IMR-90 (cell line): Measurements from ENCODE around the gene MTCP1. TPM values are rescaled to one million over a fixed set of nuclear protein-coding genes. Genes with fewer than 3 reads are reported as not detected.

ENCODE experiments used
- ATAC-seq: fragments of 200-7000 bp; cut with Tn5 transposase; 2 replicates; pipeline ENCODE4 v1.9.1; 2020; ENCODE audit warnings: low read depth, mild to moderate bottlenecking, moderate library complexity
- BruUV-seq: library from RNA; stranded (reverse); fragments of 400-500 nt; replicated peaks from 2 replicates; lab custom pipeline; 2021; lab: Mats Ljungman, UMichigan
- CTCF ChIA-PET: fragments of 300-600 bp; formaldehyde crosslinking; extraction: SDS; loops from one replicate; lab custom pipeline; 2021; ENCODE audit warnings: antibody characterized with exemption; lab: Yijun Ruan, JAX
- POLR2A ChIA-PET: fragments of 300-600 bp; sonication (Branson Sonifier 250); formaldehyde crosslinking; loops from one replicate; lab custom pipeline; 2022; ENCODE audit warnings: antibody characterized with exemption; ENCODE audit not compliant: unreplicated experiment; lab: Charles Lee
- DNase-seq: peaks from one replicate; pipeline ENCODE4 v3.0.0; 2013
- H2AFZ ChIP-seq: replicated peaks from 2 replicates; pipeline ENCODE3; 2013; ENCODE audit warnings: low read length, mild to moderate bottlenecking; ENCODE audit not compliant: poor library complexity
- H2AK5ac ChIP-seq: 2 replicates; pipeline ENCODE4 v1.6.1; 2013; ENCODE audit warnings: low read depth, low read length, inconsistent platforms
- H2AK9ac ChIP-seq: replicated peaks from 2 replicates; pipeline ENCODE3; 2013; ENCODE audit warnings: mild to moderate bottlenecking, low read depth, low read length, moderate library complexity; ENCODE audit not compliant: poor library complexity
- H2BK120ac ChIP-seq: 2 replicates; pipeline ENCODE4 v1.6.1; 2013; ENCODE audit warnings: low read depth, low read length, inconsistent platforms
- H2BK15ac ChIP-seq: 3 replicates; pipeline ENCODE4 v1.6.1; 2013; ENCODE audit warnings: low read depth, low read length, inconsistent platforms
- H2BK20ac ChIP-seq: 2 replicates; pipeline ENCODE4 v1.6.1; 2013; ENCODE audit warnings: low read depth, mild to moderate bottlenecking, inconsistent platforms, low read length, moderate library complexity
- H2BK5ac ChIP-seq: 2 replicates; pipeline ENCODE4 v1.6.1; 2013; ENCODE audit warnings: mild to moderate bottlenecking, low read depth, low read length, inconsistent platforms; ENCODE audit not compliant: poor library complexity, severe bottlenecking
- H3K14ac ChIP-seq: replicated peaks from 2 replicates; pipeline ENCODE4 v1.6.1; 2013; ENCODE audit warnings: low read depth, low read length, inconsistent platforms
- H3K18ac ChIP-seq: 2 replicates; pipeline ENCODE4 v1.6.1; 2013; ENCODE audit warnings: low read depth, low read length, control low read depth
- H3K23ac ChIP-seq: 2 replicates; pipeline ENCODE4 v1.6.1; 2013; ENCODE audit warnings: low read depth, low read length, inconsistent platforms
- H3K27ac ChIP-seq: 2 replicates; pipeline ENCODE4 v1.5.1; 2013; ENCODE audit warnings: mild to moderate bottlenecking, control low read depth, low read length; ENCODE audit not compliant: insufficient read depth
- H3K27me3 ChIP-seq: 2 replicates; pipeline ENCODE4 v1.6.1; 2013; ENCODE audit warnings: low read length; ENCODE audit not compliant: control insufficient read depth, insufficient read depth
- H3K36me3 ChIP-seq: 2 replicates; pipeline ENCODE4 v1.6.1; 2013; ENCODE audit warnings: low read length, mixed read lengths; ENCODE audit not compliant: control insufficient read depth, insufficient read depth
- H3K4ac ChIP-seq: 2 replicates; pipeline ENCODE4 v1.6.1; 2013; ENCODE audit warnings: low read depth, low read length, inconsistent platforms
- H3K4me1 ChIP-seq: 2 replicates; pipeline ENCODE4 v1.6.1; 2013; ENCODE audit warnings: low read length, mixed read lengths; ENCODE audit not compliant: control insufficient read depth, insufficient read depth
- H3K4me2 ChIP-seq: 2 replicates; pipeline ENCODE4 v1.6.1; 2013; ENCODE audit warnings: low read depth, mild to moderate bottlenecking, control low read depth, low read length, moderate library complexity
- H3K4me3 ChIP-seq: 2 replicates; pipeline ENCODE4 v1.5.1; 2013; ENCODE audit warnings: low read depth, mild to moderate bottlenecking, control low read depth, low read length, moderate library complexity; ENCODE audit not compliant: insufficient read depth
- H3K56ac ChIP-seq: 2 replicates; pipeline ENCODE4 v1.6.1; 2013; ENCODE audit warnings: low read length, inconsistent platforms; ENCODE audit not compliant: insufficient read depth; ENCODE audit errors: extremely low read depth
- H3K79me1 ChIP-seq, 2 experiments: 2 replicates each; pipeline ENCODE4 v1.6.1; 2013; ENCODE audit warnings: low read length in 2 of 2, inconsistent platforms in 1 of 2, low read depth in 1 of 2
- H3K9ac ChIP-seq: 2 replicates; pipeline ENCODE4 v1.6.1; 2013; ENCODE audit warnings: low read depth, low read length, control low read depth
- H3K9me1 ChIP-seq: 2 replicates; pipeline ENCODE4 v1.6.1; 2013; ENCODE audit warnings: low read length, inconsistent platforms; ENCODE audit not compliant: insufficient read depth
- H3K9me3 ChIP-seq: 2 replicates; pipeline ENCODE4 v1.6.1; 2013; ENCODE audit warnings: low read length; ENCODE audit not compliant: control insufficient read depth, insufficient read depth
- H4K20me1 ChIP-seq: 2 replicates; pipeline ENCODE4 v1.6.1; 2013; ENCODE audit warnings: low read length, inconsistent platforms; ENCODE audit not compliant: insufficient read depth
- H4K5ac ChIP-seq: 2 replicates; pipeline ENCODE4 v1.6.1; 2013; ENCODE audit warnings: mild to moderate bottlenecking, low read depth, low read length, control low read depth
- H4K8ac ChIP-seq, 2 experiments: 2 replicates each; pipeline ENCODE4 v1.6.1; 2013; ENCODE audit warnings: low read depth in 2 of 2, low read length in 2 of 2, control low read depth in 1 of 2, inconsistent platforms in 1 of 2
- H4K91ac ChIP-seq: 2 replicates; pipeline ENCODE4 v1.6.1; 2013; ENCODE audit warnings: low read depth, low read length, inconsistent platforms; ENCODE audit not compliant: insufficient read depth
- BHLHE40 ChIP-seq: fragments of 150-350 bp; IDR thresholded peaks from 2 replicates; pipeline ENCODE4 v1.6.1; 2016; ENCODE audit warnings: mild to moderate bottlenecking, low read depth, low read length
- CEBPB ChIP-seq: IDR thresholded peaks from 2 replicates; pipeline ENCODE4 v1.6.1; 2012; ENCODE audit warnings: low read depth, low read length, improper control_type of control experiment
- CHD1 ChIP-seq: IDR thresholded peaks from 2 replicates; pipeline ENCODE4 v1.6.1; 2012; ENCODE audit warnings: low read depth, low read length, improper control_type of control experiment
- FOS ChIP-seq: fragments of 150-350 bp; IDR thresholded peaks from 2 replicates; pipeline ENCODE4 v1.6.1; 2016; ENCODE audit warnings: low read depth, low read length
- MAFK ChIP-seq: IDR thresholded peaks from 2 replicates; pipeline ENCODE4 v1.6.1; 2012; ENCODE audit warnings: low read depth, low read length, improper control_type of control experiment
- MAZ ChIP-seq: IDR thresholded peaks from 2 replicates; pipeline ENCODE4 v1.6.1; 2012; ENCODE audit warnings: low read depth, mild to moderate bottlenecking, low read length, improper control_type of control experiment, moderate library complexity, borderline replicate concordance
- MXI1 ChIP-seq: IDR thresholded peaks from 2 replicates; pipeline ENCODE4 v1.6.1; 2012; ENCODE audit warnings: low read depth, mild to moderate bottlenecking, low read length, moderate library complexity, borderline replicate concordance
- NFE2L2 ChIP-seq: fragments of 150-350 bp; IDR thresholded peaks from 2 replicates; pipeline ENCODE4 v1.6.1; 2016; ENCODE audit warnings: low read depth, mild to moderate bottlenecking, low read length
- POLR2A ChIP-seq: IDR thresholded peaks from 2 replicates; pipeline ENCODE4 v1.6.1; 2012; ENCODE audit warnings: mild to moderate bottlenecking, low read depth, low read length
- RAD21 ChIP-seq: IDR thresholded peaks from 2 replicates; pipeline ENCODE4 v1.6.1; 2012; ENCODE audit warnings: low read length, improper control_type of control experiment
- RCOR1 ChIP-seq: IDR thresholded peaks from 2 replicates; pipeline ENCODE4 v1.6.1; 2012; ENCODE audit warnings: mild to moderate bottlenecking, low read length, improper control_type of control experiment; ENCODE audit not compliant: insufficient replicate concordance
- RFX5 ChIP-seq: IDR thresholded peaks from 2 replicates; pipeline ENCODE4 v1.8.0; 2012; ENCODE audit warnings: low read depth, mild to moderate bottlenecking, low read length, moderate library complexity
- SMC3 ChIP-seq: fragments of 150-350 bp; IDR thresholded peaks from 2 replicates; pipeline ENCODE4 v1.6.1; 2016; ENCODE audit warnings: low read depth, mild to moderate bottlenecking, antibody characterized with exemption, low read length, moderate library complexity
- WGBS, 2 experiments: methylation state at CpG; one replicate each; pipeline versions ENCODE4 v1.1.5 to v1.1.7; 2013; ENCODE audit warnings: missing lambda C conversion rate in 2 of 2; ENCODE audit not compliant: insufficient read length in 1 of 2; ENCODE audit errors: extremely low coverage in 2 of 2; 5-methylcytosine and 5-hydroxymethylcytosine counted together
- dilution Hi-C: fragments of 300-500 bp; cut with HindIII; formaldehyde crosslinking; loops from one replicate; pipeline ENCODE4 v1.14.3; 2018; ENCODE audit warnings: low sequenced_read_pairs; ENCODE audit not compliant: unreplicated experiment
- in situ Hi-C: fragments of 300-500 bp; cut with MboI; formaldehyde crosslinking; loops from 3 replicates; pipeline ENCODE4 v1.14.3; 2019; ENCODE audit warnings: low sequenced_read_pairs, inconsistent platforms, mixed read lengths
- intact Hi-C: fragments of 100-400 bp; cut with micrococcal nuclease; formaldehyde crosslinking; loops from 2 replicates; pipeline ENCODE4 v1.10.0; 2022
- polyA plus RNA-seq, 3 experiments: library from polyadenylated mRNA; depleted of rRNA; stranded (reverse); fragments of >200 nt; gene quantifications; 2 replicates each; pipeline ENCODE4 v1.2.3, GENCODE V29; 2012; ENCODE audit warnings: low replicate concordance in 1 of 3
- total RNA-seq: library from RNA; depleted of rRNA; stranded (reverse); fragments of >200 nt; gene quantifications from 2 replicates; pipeline ENCODE4 v1.2.3, GENCODE V29; 2012
- TF ChIP-seq, protein P1 (sequence below): fragments of 150-350 bp; IDR thresholded peaks from 2 replicates; pipeline ENCODE4 v1.6.1; 2017; ENCODE audit warnings: mild to moderate bottlenecking, antibody characterized with exemption, low read length, low read depth
- TF ChIP-seq, protein P2 (sequence below): fragments of 150-350 bp; IDR thresholded peaks from 2 replicates; pipeline ENCODE4 v1.6.1; 2016; ENCODE audit warnings: low read depth, mild to moderate bottlenecking, low read length, moderate library complexity, borderline replicate concordance
- TF ChIP-seq, protein P3 (sequence below): conservative IDR thresholded peaks from 2 replicates; pipeline ENCODE4 v1.5.1; 2012; ENCODE audit warnings: mild to moderate bottlenecking, low read depth, low read length, improper control_type of control experiment

The MTCP1 gene
- total and polyA plus RNA-seq, 2 of the 4 experiments (the other 2 are of a cell fraction) = 0.54 to 4.2 TPM

DNA sequence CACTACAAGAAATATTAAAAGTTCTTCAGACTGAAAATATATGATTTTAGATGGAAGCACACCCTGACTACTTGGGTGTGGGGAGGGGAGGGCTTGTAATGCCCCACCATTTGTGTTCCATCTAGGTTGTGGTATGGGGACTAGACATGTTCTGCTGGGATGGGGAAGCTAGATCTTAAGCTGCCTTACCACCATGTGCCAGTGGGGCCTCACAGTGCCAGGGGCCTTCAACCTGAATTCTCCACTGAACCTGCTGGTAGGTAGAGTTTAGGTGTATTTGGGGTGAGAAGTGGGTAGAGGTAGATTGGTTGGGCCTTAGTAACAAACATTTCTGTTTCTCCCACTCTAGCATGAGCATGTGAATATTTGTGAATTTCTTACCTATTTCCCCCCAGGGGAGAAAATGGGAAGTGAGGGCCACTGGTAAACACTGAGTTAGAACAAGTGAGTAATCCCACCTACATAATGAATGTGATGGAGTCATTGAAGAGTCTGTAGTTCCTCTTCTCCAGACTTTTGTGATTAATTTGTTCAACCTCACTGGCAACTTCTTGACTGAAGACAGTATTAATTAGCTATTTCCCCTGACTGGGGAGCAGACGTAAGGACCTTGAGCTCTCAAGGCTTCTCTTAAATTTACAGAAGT, 44.4 kb upstream of the MTCP1 start:
- H3K4ac ChIP-seq = no peak overlapping the region
- H3K14ac ChIP-seq = no peak overlapping the region
- H2BK120ac ChIP-seq = no peak overlapping the region
- H3K9me3 ChIP-seq = 0 out of 2 replicates have a peak, but pooled peaks cover 2% of the 10 kb centered on the region
- H2AK9ac ChIP-seq = no peak overlapping the region
- H3K27me3 ChIP-seq = no peaks in the 10 kb centered on the region
- H3K56ac ChIP-seq = no peak overlapping the region
- no TSS peak for BruUV-seq
- in situ Hi-C loops = no loop called here
- no peak overlapping the region for H2AFZ ChIP-seq
- H2BK20ac ChIP-seq = no peak overlapping the region
- H4K8ac ChIP-seq = no peak overlapping the region
- no peak overlapping the region for H4K5ac ChIP-seq
- WGBS, 2 experiments = no CpG with 5 or more reads among the region's 1 CpG
- no peak overlapping the region for H3K4me3 ChIP-seq
- H3K4me1 ChIP-seq = no peaks in the 10 kb centered on the region
- TF ChIP-seq SMC3 = no peak
- TF ChIP-seq, protein P1, sequence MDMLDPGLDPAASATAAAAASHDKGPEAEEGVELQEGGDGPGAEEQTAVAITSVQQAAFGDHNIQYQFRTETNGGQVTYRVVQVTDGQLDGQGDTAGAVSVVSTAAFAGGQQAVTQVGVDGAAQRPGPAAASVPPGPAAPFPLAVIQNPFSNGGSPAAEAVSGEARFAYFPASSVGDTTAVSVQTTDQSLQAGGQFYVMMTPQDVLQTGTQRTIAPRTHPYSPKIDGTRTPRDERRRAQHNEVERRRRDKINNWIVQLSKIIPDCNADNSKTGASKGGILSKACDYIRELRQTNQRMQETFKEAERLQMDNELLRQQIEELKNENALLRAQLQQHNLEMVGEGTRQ = no peak
- TF ChIP-seq RCOR1 = no peak
- no peak for TF ChIP-seq RAD21
- TF ChIP-seq RFX5 = no peak
- TF ChIP-seq CHD1 = no peak
- no peak for TF ChIP-seq BHLHE40
- TF ChIP-seq POLR2A = no peak
- no peak for TF ChIP-seq CEBPB
- no peak for TF ChIP-seq MAFK
- TF ChIP-seq FOS = no peak
- no peak for TF ChIP-seq MXI1
- TF ChIP-seq MAZ = no peak
- TF ChIP-seq, protein P2, sequence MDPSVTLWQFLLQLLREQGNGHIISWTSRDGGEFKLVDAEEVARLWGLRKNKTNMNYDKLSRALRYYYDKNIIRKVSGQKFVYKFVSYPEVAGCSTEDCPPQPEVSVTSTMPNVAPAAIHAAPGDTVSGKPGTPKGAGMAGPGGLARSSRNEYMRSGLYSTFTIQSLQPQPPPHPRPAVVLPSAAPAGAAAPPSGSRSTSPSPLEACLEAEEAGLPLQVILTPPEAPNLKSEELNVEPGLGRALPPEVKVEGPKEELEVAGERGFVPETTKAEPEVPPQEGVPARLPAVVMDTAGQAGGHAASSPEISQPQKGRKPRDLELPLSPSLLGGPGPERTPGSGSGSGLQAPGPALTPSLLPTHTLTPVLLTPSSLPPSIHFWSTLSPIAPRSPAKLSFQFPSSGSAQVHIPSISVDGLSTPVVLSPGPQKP = no peak
- no peak for TF ChIP-seq NFE2L2
- TF ChIP-seq, protein P3, sequence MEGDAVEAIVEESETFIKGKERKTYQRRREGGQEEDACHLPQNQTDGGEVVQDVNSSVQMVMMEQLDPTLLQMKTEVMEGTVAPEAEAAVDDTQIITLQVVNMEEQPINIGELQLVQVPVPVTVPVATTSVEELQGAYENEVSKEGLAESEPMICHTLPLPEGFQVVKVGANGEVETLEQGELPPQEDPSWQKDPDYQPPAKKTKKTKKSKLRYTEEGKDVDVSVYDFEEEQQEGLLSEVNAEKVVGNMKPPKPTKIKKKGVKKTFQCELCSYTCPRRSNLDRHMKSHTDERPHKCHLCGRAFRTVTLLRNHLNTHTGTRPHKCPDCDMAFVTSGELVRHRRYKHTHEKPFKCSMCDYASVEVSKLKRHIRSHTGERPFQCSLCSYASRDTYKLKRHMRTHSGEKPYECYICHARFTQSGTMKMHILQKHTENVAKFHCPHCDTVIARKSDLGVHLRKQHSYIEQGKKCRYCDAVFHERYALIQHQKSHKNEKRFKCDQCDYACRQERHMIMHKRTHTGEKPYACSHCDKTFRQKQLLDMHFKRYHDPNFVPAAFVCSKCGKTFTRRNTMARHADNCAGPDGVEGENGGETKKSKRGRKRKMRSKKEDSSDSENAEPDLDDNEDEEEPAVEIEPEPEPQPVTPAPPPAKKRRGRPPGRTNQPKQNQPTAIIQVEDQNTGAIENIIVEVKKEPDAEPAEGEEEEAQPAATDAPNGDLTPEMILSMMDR = no peak
- H4K91ac ChIP-seq = no peak overlapping the region
- no peaks in the 10 kb centered on the region for H3K79me1 ChIP-seq
- H2BK5ac ChIP-seq = no peak overlapping the region
- H4K20me1 ChIP-seq = no peaks in the 10 kb centered on the region
- intact Hi-C loops = no loop called here
- DNase-seq = no peak
- H3K23ac ChIP-seq = no peak overlapping the region
- ChIA-PET CTCF (no interaction called here), POLR2A (no interaction called here)
- no peak overlapping the region for H3K18ac ChIP-seq
- H3K36me3 ChIP-seq = no peaks in the 10 kb centered on the region
- H2AK5ac ChIP-seq = no peak overlapping the region
- no peak overlapping the region for H2BK15ac ChIP-seq
- ATAC-seq = no peak
- no peak overlapping the region for H3K4me2 ChIP-seq
- H3K9me1 ChIP-seq = no peaks in the 10 kb centered on the region
- H3K9ac ChIP-seq = no peak overlapping the region
- H3K27ac ChIP-seq = no peak overlapping the region
- dilution Hi-C loops = no loop called here
